ENCODE data around the gene TBX5. TPM values are rescaled to one million over a fixed set of nuclear protein-coding genes. Genes with fewer than 3 reads are reported as not detected.

The TBX5 gene
- total and polyA plus RNA-seq, 2 donors from 2014 or later = not detected

GRCh38 chr12:114344303-114344663, 61.7 kb downstream of the TBX5 start:
- Histone ChIP-seq H3K4me3 (ENCODE audit: low read length in 3 of 3) (no peak overlapping the region), H3K36me3 (ENCODE audit: control insufficient read depth in 2 of 3, insufficient read depth in 3 of 3, low read length in 3 of 3) (no peaks in the 10 kb centered on the region), H3K27ac (ENCODE audit: low read depth in 2 of 2, low read length in 2 of 2) (no peak overlapping the region), H3K4me1 (ENCODE audit: control insufficient read depth in 2 of 3, insufficient read depth in 2 of 3, low read depth in 1 of 3, low read length in 3 of 3) (no peaks in the 10 kb centered on the region), H3K9me3 (ENCODE audit: control insufficient read depth in 2 of 3, insufficient read depth in 1 of 3, low read length in 3 of 3) (peaks cover 0 to 3% (median 0%) of the 10 kb centered on the region in 3 donors), H3K9ac (ENCODE audit: low read length in 3 of 3) (no peak overlapping the region), H3K27me3 (ENCODE audit: control insufficient read depth, insufficient read depth, low read length) (no peaks in the 10 kb centered on the region)
- DNase-seq (no peak), FAIRE-seq (no peak)
- TF ChIP-seq CTCF (IDR thresholded peaks at IDR 0.05; ENCODE audit: borderline replicate concordance, extremely low read depth, insufficient read depth) = no peak
- intact Hi-C loops (cut with DNase I) = no loop called here

- Histone ChIP-seq H3K4me1 (ENCODE audit: control insufficient read depth in 2 of 3, insufficient read depth in 2 of 3, low read depth in 1 of 3, low read length in 3 of 3) (no peaks in the 10 kb centered on the region), H3K9ac (ENCODE audit: low read length in 3 of 3) (no peak overlapping the region), H3K4me3 (ENCODE audit: low read length in 3 of 3) (no peak overlapping the region), H3K9me3 (ENCODE audit: control insufficient read depth in 2 of 3, insufficient read depth in 1 of 3, low read length in 3 of 3) (peaks cover 0 to 3% (median 0%) of the 10 kb centered on the region in 3 donors), H3K27me3 (ENCODE audit: control insufficient read depth, insufficient read depth, low read length) (no peaks in the 10 kb centered on the region), H3K27ac (ENCODE audit: low read depth in 2 of 2, low read length in 2 of 2) (no peak overlapping the region), H3K36me3 (ENCODE audit: control insufficient read depth in 2 of 3, insufficient read depth in 3 of 3, low read length in 3 of 3) (no peaks in the 10 kb centered on the region)
- no peak for DNase-seq
- no peak for FAIRE-seq
- intact Hi-C loops (cut with DNase I) = no loop called here
- no peak for TF ChIP-seq CTCF (IDR thresholded peaks at IDR 0.05; ENCODE audit: borderline replicate concordance, extremely low read depth, insufficient read depth)
Measured at GRCh38 chr12:114343585-114344302, 62.2 kb downstream of the TBX5 start.

GRCh38 chr12:114342656-114343055, 63.3 kb downstream of the TBX5 start:
- TF ChIP-seq CTCF (IDR thresholded peaks at IDR 0.05; ENCODE audit: borderline replicate concordance, extremely low read depth, insufficient read depth) = no peak
- no peak for DNase-seq
- no peak for FAIRE-seq
- H3K27ac ChIP-seq (ENCODE audit: low read depth in 2 of 2, low read length in 2 of 2) = no peak overlapping the region
- no peaks in the 10 kb centered on the region for H3K4me1 ChIP-seq (ENCODE audit: control insufficient read depth in 2 of 3, insufficient read depth in 2 of 3, low read depth in 1 of 3, low read length in 3 of 3)
- intact Hi-C loops (cut with DNase I) = no loop called here
- no peaks in the 10 kb centered on the region for H3K36me3 ChIP-seq (ENCODE audit: control insufficient read depth in 2 of 3, insufficient read depth in 3 of 3, low read length in 3 of 3)
- no peak overlapping the region for H3K4me3 ChIP-seq (ENCODE audit: low read length in 3 of 3)
- H3K9me3 ChIP-seq (ENCODE audit: control insufficient read depth in 2 of 3, insufficient read depth in 1 of 3, low read length in 3 of 3) = peaks cover 0 to 3% (median 0%) of the 10 kb centered on the region in 3 donors
- no peaks in the 10 kb centered on the region for H3K27me3 ChIP-seq (ENCODE audit: control insufficient read depth, insufficient read depth, low read length)
- H3K9ac ChIP-seq (ENCODE audit: low read length in 3 of 3) = no peak overlapping the region

GRCh38 chr12:114341635-114342034, 64.3 kb downstream of the TBX5 start:
- peaks cover 0 to 3% (median 0%) of the 10 kb centered on the region in 3 donors for H3K9me3 ChIP-seq (ENCODE audit: control insufficient read depth in 2 of 3, insufficient read depth in 1 of 3, low read length in 3 of 3)
- no peak overlapping the region for H3K27ac ChIP-seq (ENCODE audit: low read depth in 2 of 2, low read length in 2 of 2)
- FAIRE-seq = no peak
- H3K9ac ChIP-seq (ENCODE audit: low read length in 3 of 3) = no peak overlapping the region
- intact Hi-C loops (cut with DNase I) = no loop called here
- H3K4me3 ChIP-seq (ENCODE audit: low read length in 3 of 3) = no peak overlapping the region
- H3K27me3 ChIP-seq (ENCODE audit: control insufficient read depth, insufficient read depth, low read length) = no peaks in the 10 kb centered on the region
- H3K36me3 ChIP-seq (ENCODE audit: control insufficient read depth in 2 of 3, insufficient read depth in 3 of 3, low read length in 3 of 3) = no peaks in the 10 kb centered on the region
- TF ChIP-seq CTCF (IDR thresholded peaks at IDR 0.05; ENCODE audit: borderline replicate concordance, extremely low read depth, insufficient read depth) = no peak
- DNase-seq = no peak
- no peaks in the 10 kb centered on the region for H3K4me1 ChIP-seq (ENCODE audit: control insufficient read depth in 2 of 3, insufficient read depth in 2 of 3, low read depth in 1 of 3, low read length in 3 of 3)
